AG04450 (cell line): ENCODE measurements around the gene USF1. TPM values are rescaled to one million over a fixed set of nuclear protein-coding genes. Genes with fewer than 3 reads are reported as not detected.

ENCODE experiments used
- CTCF ChIA-PET: fragments of 300-600, 350-600 bp; formaldehyde crosslinking; extraction: SDS; loops from one replicate; lab custom pipeline; 2022; ENCODE audit warnings: antibody characterized with exemption, inconsistent platforms; lab: Charles Lee
- POLR2A ChIA-PET: fragments of 350-600 bp; formaldehyde crosslinking; extraction: SDS; loops from one replicate; lab custom pipeline; 2021; ENCODE audit warnings: antibody characterized with exemption, inconsistent platforms; lab: Yijun Ruan, JAX
- DNase-seq: peaks from one replicate; pipeline ENCODE4 v3.0.0-alpha.2; 2011; ENCODE audit warnings: low read depth, low spot score
- H3K27ac ChIP-seq: one replicate; pipeline ENCODE4 v1.5.1; 2012; ENCODE audit warnings: low read depth, low read length, control low read depth
- H3K27me3 ChIP-seq: one replicate; pipeline ENCODE4 v1.6.0; 2012; ENCODE audit warnings: low read length; ENCODE audit not compliant: control insufficient read depth, insufficient read depth
- H3K4me3 ChIP-seq: 2 replicates; pipeline ENCODE4 v1.5.1; 2011; ENCODE audit warnings: mild to moderate bottlenecking, low read depth, low read length, control low read depth
- H3K9me3 ChIP-seq: 2 replicates; pipeline ENCODE4 v1.5.1; 2012; ENCODE audit warnings: low read length; ENCODE audit not compliant: control insufficient read depth, insufficient read depth
- polyA plus RNA-seq: library from polyadenylated mRNA; depleted of rRNA; stranded (reverse); fragments of >200 nt; gene quantifications from 2 replicates; pipeline ENCODE4 v1.2.3, GENCODE V29; 2011
- TF ChIP-seq, protein P1 (sequence below): IDR thresholded peaks from 2 replicates; pipeline ENCODE4 v1.5.1; 2011; ENCODE audit warnings: low read depth, low read length, control low read depth, inconsistent platforms

USF1 gene
- polyA plus RNA-seq, 1 experiment: 32.6 TPM

DNA sequence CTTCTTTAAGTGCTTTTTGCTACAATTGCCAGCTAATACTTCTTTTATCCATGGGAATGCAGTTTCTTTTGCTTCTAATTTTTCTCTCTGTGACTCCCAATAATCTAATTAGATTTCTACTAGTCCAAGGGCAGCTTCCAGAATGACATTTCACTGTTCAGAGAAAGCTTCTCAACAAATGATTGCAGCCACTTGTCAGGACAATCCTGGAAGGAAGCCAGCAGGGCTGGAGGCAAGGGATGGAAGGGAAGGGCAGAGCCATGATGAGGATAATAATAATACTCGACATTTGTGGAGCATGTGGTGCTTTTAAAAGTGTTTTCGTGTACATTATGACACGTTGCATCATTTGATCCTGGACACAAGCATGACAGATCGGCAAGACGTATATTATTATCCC lies 44.3 kb downstream of the USF1 start:
- Histone ChIP-seq H3K9me3 (no peaks in the 10 kb centered on the region), H3K4me3 (no peak overlapping the region), H3K27ac (no peak overlapping the region), H3K27me3 (peaks cover 3% of the 10 kb centered on the region)
- TF ChIP-seq, protein P1, sequence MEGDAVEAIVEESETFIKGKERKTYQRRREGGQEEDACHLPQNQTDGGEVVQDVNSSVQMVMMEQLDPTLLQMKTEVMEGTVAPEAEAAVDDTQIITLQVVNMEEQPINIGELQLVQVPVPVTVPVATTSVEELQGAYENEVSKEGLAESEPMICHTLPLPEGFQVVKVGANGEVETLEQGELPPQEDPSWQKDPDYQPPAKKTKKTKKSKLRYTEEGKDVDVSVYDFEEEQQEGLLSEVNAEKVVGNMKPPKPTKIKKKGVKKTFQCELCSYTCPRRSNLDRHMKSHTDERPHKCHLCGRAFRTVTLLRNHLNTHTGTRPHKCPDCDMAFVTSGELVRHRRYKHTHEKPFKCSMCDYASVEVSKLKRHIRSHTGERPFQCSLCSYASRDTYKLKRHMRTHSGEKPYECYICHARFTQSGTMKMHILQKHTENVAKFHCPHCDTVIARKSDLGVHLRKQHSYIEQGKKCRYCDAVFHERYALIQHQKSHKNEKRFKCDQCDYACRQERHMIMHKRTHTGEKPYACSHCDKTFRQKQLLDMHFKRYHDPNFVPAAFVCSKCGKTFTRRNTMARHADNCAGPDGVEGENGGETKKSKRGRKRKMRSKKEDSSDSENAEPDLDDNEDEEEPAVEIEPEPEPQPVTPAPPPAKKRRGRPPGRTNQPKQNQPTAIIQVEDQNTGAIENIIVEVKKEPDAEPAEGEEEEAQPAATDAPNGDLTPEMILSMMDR: no peak
- no peak for DNase-seq
- ChIA-PET POLR2A (no interaction called here), CTCF (interaction anchor here (2.2 to 3.9 kb wide), 2 partner anchors 11 to 97 kb away, joined by 6 to 22 read pairs; partner anchors contain the start of gene KLHDC9)

DNA sequence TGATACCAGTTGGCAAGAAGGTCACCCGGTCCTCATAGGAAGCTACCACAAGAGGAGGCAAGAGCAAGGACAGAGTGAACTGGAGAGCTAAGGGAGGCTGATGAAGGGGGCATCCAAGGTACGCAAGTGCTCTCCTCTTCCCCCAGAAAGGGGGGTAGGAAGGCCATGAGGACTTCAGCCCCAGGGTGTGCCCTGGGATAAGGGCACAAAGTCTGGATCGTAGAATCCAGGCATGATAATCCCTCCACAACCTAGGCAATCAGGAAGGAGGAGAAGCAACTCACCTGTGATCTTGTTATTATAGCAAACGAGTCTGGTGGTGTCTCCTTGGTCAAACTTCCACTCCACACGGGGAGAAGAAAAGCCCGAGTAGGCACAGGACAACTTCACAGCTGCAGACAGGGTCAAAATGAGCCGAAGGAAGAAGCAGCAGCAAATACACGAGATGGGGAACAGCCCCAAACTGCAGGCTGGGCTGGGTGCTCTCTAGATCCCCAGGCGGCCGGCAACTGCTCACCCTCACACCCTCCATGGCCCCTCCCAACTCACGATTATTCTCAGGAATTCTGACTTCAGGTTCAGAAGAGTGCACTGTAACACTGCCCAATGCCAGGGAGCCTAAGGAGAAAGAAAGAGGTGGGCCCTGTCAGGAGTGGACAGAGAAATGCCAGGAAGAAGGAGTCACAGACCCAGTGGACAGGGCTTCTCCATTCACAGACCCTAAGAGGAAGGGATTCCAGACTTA lies 44.9 kb downstream of the USF1 start:
- TF ChIP-seq, protein P1: no peak
- DNase-seq: no peak
- H3K27me3 ChIP-seq: peaks cover 3% of the 10 kb centered on the region
- no peak overlapping the region for H3K27ac ChIP-seq
- H3K4me3 ChIP-seq: no peak overlapping the region
- H3K9me3 ChIP-seq: no peaks in the 10 kb centered on the region
- ChIA-PET POLR2A (no interaction called here), CTCF (interaction anchor here (2.2 to 3.9 kb wide), 2 partner anchors 10 to 97 kb away, joined by 6 to 22 read pairs; partner anchors contain the start of gene KLHDC9)

DNA sequence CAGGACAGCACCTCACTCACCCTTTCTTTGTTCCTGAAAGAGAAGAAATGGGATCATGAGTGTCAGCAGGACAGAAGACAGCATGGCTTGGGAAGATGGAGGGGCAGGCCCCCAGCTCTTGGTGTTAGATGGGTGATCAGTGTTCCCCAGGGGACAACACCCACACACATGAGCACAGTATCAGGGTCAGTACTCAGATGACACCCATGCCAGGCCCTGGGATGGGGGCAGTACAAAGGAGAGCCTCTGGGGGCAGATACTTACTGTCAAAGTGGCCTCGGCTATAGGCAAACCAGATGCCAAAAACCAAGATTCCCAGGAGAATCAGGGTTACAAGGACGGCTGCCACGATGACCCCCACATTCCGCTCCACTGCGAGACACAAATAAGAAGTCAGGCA lies 46.4 kb downstream of the USF1 start:
- H3K27me3 ChIP-seq: peaks cover 3% of the 10 kb centered on the region
- no peak overlapping the region for H3K27ac ChIP-seq
- TF ChIP-seq, protein P1: no peak
- POLR2A ChIA-PET: no interaction called here
- CTCF ChIA-PET: interaction anchor here (0.5 to 6.5 kb wide), 4 partner anchors 9 to 140 kb away, joined by 4 to 87 read pairs (median 14); partner anchors contain the start of gene KLHDC9
- no peaks in the 10 kb centered on the region for H3K9me3 ChIP-seq
- no peak overlapping the region for H3K4me3 ChIP-seq
- DNase-seq: no peak

DNA sequence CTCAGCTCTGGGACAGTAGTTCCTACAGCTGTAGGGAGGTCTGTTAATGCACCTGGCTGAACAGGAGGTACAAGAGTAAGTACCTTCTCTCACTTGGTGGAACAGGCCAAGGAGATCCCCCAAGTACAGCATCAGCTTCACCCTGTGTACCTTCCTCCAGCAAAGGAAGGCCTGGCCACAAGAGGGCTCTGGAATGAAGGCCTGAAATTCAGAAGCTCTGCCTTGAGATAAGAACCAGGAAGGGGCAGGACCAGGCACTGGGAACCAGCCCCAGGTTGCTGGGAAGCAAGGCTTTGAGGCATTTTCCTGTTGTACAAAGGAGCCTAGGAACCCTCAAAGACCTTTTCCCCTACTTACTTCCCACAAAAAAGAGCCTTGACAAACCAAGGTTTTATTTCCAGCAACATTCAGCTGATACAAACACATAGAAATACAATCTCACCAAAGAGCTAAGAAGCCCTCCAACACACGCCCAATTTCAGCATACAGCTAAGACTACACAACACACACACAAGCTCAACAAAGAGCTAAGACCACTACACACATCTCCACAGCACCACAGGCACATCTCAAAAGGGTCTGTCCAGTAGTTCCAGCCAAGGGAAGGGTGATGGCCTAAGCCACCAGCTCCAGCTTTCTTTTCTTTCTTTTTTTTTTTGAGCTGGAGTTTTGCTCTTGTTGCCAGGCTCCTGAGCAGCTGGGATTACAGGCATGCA lies 48.3 kb downstream of the USF1 start:
- Histone ChIP-seq H3K4me3 (no peak overlapping the region), H3K9me3 (no peaks in the 10 kb centered on the region), H3K27me3 (peaks cover 3% of the 10 kb centered on the region), H3K27ac (no peak overlapping the region)
- ChIA-PET CTCF (interaction anchor here (0.6 to 6.5 kb wide), 39 partner anchors 7 to 322 kb away, joined by 3 to 87 read pairs (median 5); partner anchors contain the start of genes DEDD, F11R, KLHDC9 and NIT1), POLR2A (interaction anchor here (1.1 to 1.3 kb wide), 3 partner anchors 48 to 101 kb away, joined by 3 to 7 read pairs (median 7); partner anchors contain the start of gene KLHDC9)
- no peak for DNase-seq
- TF ChIP-seq, protein P1: peak; percentile 82
